Limb (tissue), 2 donors: Measurements from ENCODE around the gene ALKBH8.
A peak's percentile ranks its signal among the peaks of the same experiment; 100 is the strongest.
"Not testable (repeated sequence)": the region's sequence is repeated elsewhere in the genome, so short reads cannot be mapped to it uniquely, and the experiment has no call there.

Experiments
- DNase-seq, 2 donors: peaks; one replicate each; pipeline ENCODE4 v3.0.0-alpha.2; 2016; ENCODE audit errors: extremely low spot score in 2 of 2

ALKBH8 gene

GRCh38 chr11:107565219-107565937 lies at the start of gene ALKBH8:
TSS of gene ALKBH8 (minus strand) at chr11:107565735. CDS start at chr11:107560893, 4,842 bp downstream.
- DNase-seq, result peak; percentile 81 to 87

GRCh38 chr11:107612445-107612844 lies 46.9 kb upstream of the ALKBH8 start:
- no peak for DNase-seq

GRCh38 chr11:107609400-107610218 lies 44.1 kb upstream of the ALKBH8 start:
- DNase-seq, result no peak

- no peak for DNase-seq
Observed at GRCh38 chr11:107608809-107609208, 43.3 kb upstream of the ALKBH8 start.

- DNase-seq, result no peak
Observed at GRCh38 chr11:107606141-107606540, 40.6 kb upstream of the ALKBH8 start.

- DNase-seq, result no peak
Observed at GRCh38 chr11:107605061-107606006, 39.8 kb upstream of the ALKBH8 start.

GRCh38 chr11:107598225-107599139 lies 32.9 kb upstream of the ALKBH8 start:
- DNase-seq, result no peak

GRCh38 chr11:107594736-107595135 lies 29.2 kb upstream of the ALKBH8 start:
- no peak for DNase-seq

- DNase-seq, result no peak
Observed at GRCh38 chr11:107593951-107594350, 28.4 kb upstream of the ALKBH8 start.

- peak; percentile 40 to 41 for DNase-seq
Observed at GRCh38 chr11:107592813-107593212, 27.3 kb upstream of the ALKBH8 start.

GRCh38 chr11:107592231-107592590 lies 26.7 kb upstream of the ALKBH8 start:
- peak in 1 of 2 donors; percentile 35 for DNase-seq

- peak in 1 of 2 donors; percentile 61 for DNase-seq
Observed at GRCh38 chr11:107591378-107592230, 26.1 kb upstream of the ALKBH8 start.

- peak in 1 of 2 donors; percentile 80 for DNase-seq
Observed at GRCh38 chr11:107590460-107591377, 25.2 kb upstream of the ALKBH8 start, which contains the start of gene ELMOD1. TSS of gene ELMOD1 (plus strand) at chr11:107591147. CDS start at chr11:107618190, 27,043 bp downstream.

GRCh38 chr11:107587306-107587979 lies 21.9 kb upstream of the ALKBH8 start:
- DNase-seq, result no peak

- no peak for DNase-seq
Observed at GRCh38 chr11:107583629-107584195, 18.2 kb upstream of the ALKBH8 start.

GRCh38 chr11:107581147-107581546 lies 15.6 kb upstream of the ALKBH8 start:
- no peak for DNase-seq

GRCh38 chr11:107579169-107579568 lies 13.6 kb upstream of the ALKBH8 start:
- DNase-seq, result not testable (repeated sequence)
